Ishikawa (cell line): Measurements from ENCODE around the gene FAM32A.
A peak's percentile ranks its signal among the peaks of the same experiment; 100 is the strongest.

Experiments
- CEBPB ChIP-seq: IDR thresholded peaks from 2 replicates; pipeline ENCODE4 v1.6.1; 2012
- CREB1 ChIP-seq: IDR thresholded peaks from 2 replicates; pipeline ENCODE4 v1.6.1; 2012; ENCODE audit warnings: low read depth
- EGR1 ChIP-seq: IDR thresholded peaks from 2 replicates; pipeline ENCODE4 v1.6.1; 2012
- EP300 ChIP-seq: IDR thresholded peaks from 2 replicates; pipeline ENCODE4 v1.6.1; 2012; ENCODE audit warnings: borderline replicate concordance
- FOXM1 ChIP-seq: IDR thresholded peaks from 2 replicates; pipeline ENCODE4 v1.6.1; 2012; ENCODE audit warnings: low read depth, borderline replicate concordance
- NFIC ChIP-seq: IDR thresholded peaks from 2 replicates; pipeline ENCODE4 v1.6.1; 2012
- RAD21 ChIP-seq: IDR thresholded peaks from 2 replicates; pipeline ENCODE4 v1.6.1; 2012; ENCODE audit warnings: low read depth
- REST ChIP-seq: IDR thresholded peaks from 2 replicates; pipeline ENCODE4 v1.6.1; 2012; ENCODE audit warnings: low read depth, mild to moderate bottlenecking
- TAF1 ChIP-seq: IDR thresholded peaks from 2 replicates; pipeline ENCODE4 v1.6.1; 2012; ENCODE audit warnings: low read depth, mild to moderate bottlenecking
- TCF12 ChIP-seq: IDR thresholded peaks from 2 replicates; pipeline ENCODE4 v1.6.1; 2012; ENCODE audit warnings: low read depth
- TEAD4 ChIP-seq: IDR thresholded peaks from 2 replicates; pipeline ENCODE4 v1.6.1; 2012
- YY1 ChIP-seq: IDR thresholded peaks from 2 replicates; pipeline ENCODE4 v1.6.1; 2012; ENCODE audit warnings: low read depth
- ZBTB7A ChIP-seq: IDR thresholded peaks from 2 replicates; pipeline ENCODE4 v1.6.1; 2012; ENCODE audit warnings: low read depth
- TF ChIP-seq, protein P1 (sequence below): IDR thresholded peaks from 2 replicates; pipeline ENCODE4 v1.6.1; 2012
- TF ChIP-seq, protein P2 (sequence below): IDR thresholded peaks from 2 replicates; pipeline ENCODE4 v1.6.1; 2012

FAM32A gene

GRCh38 chr19:16185123-16185767, at the start of gene FAM32A:
Gene FAM32A, plus strand, starts transcription at chr19:16185410. Its CDS starts 33 bp downstream, at chr19:16185443.
- no peak for TF ChIP-seq FOXM1
- TF ChIP-seq, protein P1, sequence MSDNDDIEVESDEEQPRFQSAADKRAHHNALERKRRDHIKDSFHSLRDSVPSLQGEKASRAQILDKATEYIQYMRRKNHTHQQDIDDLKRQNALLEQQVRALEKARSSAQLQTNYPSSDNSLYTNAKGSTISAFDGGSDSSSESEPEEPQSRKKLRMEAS, result peak; percentile 65; the same call in 1 of the 2 replicates
- peak; percentile 52; the same call in 1 of the 2 replicates for TF ChIP-seq EGR1
- TF ChIP-seq YY1, result peak; percentile 94
- TF ChIP-seq TCF12, result peak; percentile 57
- peak; percentile 77 for TF ChIP-seq TAF1

DNA sequence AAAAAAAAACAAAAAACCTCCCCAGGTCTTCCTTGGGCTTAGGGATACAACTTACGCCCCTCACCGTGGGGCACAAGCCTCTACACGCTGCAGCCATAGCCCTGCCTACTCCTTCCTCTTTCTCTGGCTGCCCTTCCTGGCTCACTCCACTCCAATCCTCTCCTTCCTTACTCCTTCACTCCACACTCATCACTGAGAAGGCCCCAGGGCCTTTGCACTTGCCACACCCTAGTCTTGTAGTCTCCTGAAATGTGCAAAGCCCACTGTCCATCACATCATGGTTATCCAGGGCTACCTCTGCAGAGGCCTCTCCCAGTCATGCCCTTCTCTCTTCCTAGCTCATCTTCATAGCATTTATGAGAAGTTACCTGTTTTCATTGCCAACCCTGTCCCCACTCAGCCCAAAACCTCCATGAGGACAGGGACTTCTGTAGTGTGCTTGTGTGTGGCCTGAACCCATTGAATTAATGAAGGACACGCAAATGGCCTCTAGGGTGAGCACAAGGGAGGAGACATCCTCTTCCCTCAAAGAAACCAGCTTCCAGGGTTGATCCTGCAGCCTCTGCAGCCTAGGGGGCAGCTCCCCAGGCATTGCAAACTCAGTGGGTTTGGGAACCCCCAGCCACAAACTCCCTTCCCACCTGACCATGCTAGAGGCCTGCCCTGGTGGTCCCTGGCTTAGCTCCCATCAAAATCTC, 49.6 kb upstream of the FAM32A start:
- TF ChIP-seq CEBPB, result no peak
- TF ChIP-seq TAF1, result no peak
- TF ChIP-seq REST, result no peak

- TF ChIP-seq, protein P1, result peak; percentile 30; the same call in 1 of the 2 replicates
- no peak for TF ChIP-seq REST
Observed at GRCh38 chr19:16136185-16136999, 48.8 kb upstream of the FAM32A start.

- TF ChIP-seq TEAD4 (no peak), RAD21 (no peak), CREB1 (no peak), EP300 (no peak), ZBTB7A (no peak), TCF12 (no peak), EGR1 (no peak), CEBPB (no peak), NFIC (no peak), TAF1 (no peak), YY1 (no peak), FOXM1 (no peak), REST (no peak)
- TF ChIP-seq, protein P1, result no peak
- TF ChIP-seq, protein P2, sequence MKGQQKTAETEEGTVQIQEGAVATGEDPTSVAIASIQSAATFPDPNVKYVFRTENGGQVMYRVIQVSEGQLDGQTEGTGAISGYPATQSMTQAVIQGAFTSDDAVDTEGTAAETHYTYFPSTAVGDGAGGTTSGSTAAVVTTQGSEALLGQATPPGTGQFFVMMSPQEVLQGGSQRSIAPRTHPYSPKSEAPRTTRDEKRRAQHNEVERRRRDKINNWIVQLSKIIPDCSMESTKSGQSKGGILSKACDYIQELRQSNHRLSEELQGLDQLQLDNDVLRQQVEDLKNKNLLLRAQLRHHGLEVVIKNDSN, result no peak
Observed at GRCh38 chr19:16139752-16140151, 45.5 kb upstream of the FAM32A start.
